Vagina (tissue), 2 donors: Measurements from ENCODE around the gene PPM1E. TPM values are rescaled to one million over a fixed set of nuclear protein-coding genes. Genes with fewer than 3 reads are reported as not detected.
"Not testable (repeated sequence)": the region's sequence is repeated elsewhere in the genome, so short reads cannot be mapped to it uniquely, and the experiment has no call there.

ENCODE experiments used
- DNase-seq, 2 donors: peaks; one replicate each; pipeline ENCODE4 v3.0.0-alpha.2; 2017; ENCODE audit errors: extremely low spot score in 2 of 2
- H3K27ac ChIP-seq: fragments of 200-600 bp; sonication (generic); one replicate; pipeline ENCODE4 v1.5.1; 2019
- H3K27me3 ChIP-seq: fragments of 200-600 bp; sonication (generic); one replicate; pipeline ENCODE4 v1.5.1; 2019
- H3K36me3 ChIP-seq, 2 donors: fragments of 200-600 bp; sonication (generic); one replicate each; pipeline ENCODE4 v1.5.1; 2017 to 2019
- H3K4me1 ChIP-seq: fragments of 200-600 bp; sonication (generic); one replicate; pipeline ENCODE4 v1.5.1; 2019
- H3K4me3 ChIP-seq, 2 donors: fragments of 200-600 bp; sonication (generic); 1 replicate in 1 of 2; 2 replicates in 1 of 2; pipeline ENCODE4 v1.5.1; 2016 to 2019
- H3K9me3 ChIP-seq: fragments of 200-600 bp; sonication (generic); one replicate; pipeline ENCODE4 v1.5.1; 2019
- CTCF ChIP-seq, 3 experiments: fragments of 450-650 bp in 2 of 3; fragments of 200-600 bp in 1 of 3; sonication (generic) in 1 of 3; IDR thresholded peaks; one replicate each; pipeline ENCODE4 v1.5.1; 2017 to 2019; ENCODE audit warnings: antibody characterized with exemption in 3 of 3, mild to moderate bottlenecking in 2 of 3, moderate library complexity in 2 of 3
- POLR2A ChIP-seq, 2 donors: fragments of 450-650 bp; IDR thresholded peaks; one replicate each; pipeline ENCODE4 v1.6.1; 2017; ENCODE audit warnings: antibody characterized with exemption in 2 of 2, mild to moderate bottlenecking in 2 of 2, moderate library complexity in 2 of 2
- POLR2AphosphoS5 ChIP-seq, 2 donors: sonication (generic); formaldehyde crosslinking; IDR thresholded peaks; one replicate each; pipeline ENCODE4 v1.9.0; 2017; ENCODE audit warnings: antibody characterized with exemption in 2 of 2, mild to moderate bottlenecking in 2 of 2, low read depth in 1 of 2; ENCODE audit not compliant: insufficient read depth in 1 of 2
- intact Hi-C: fragments of 100-400 bp; cut with DNase I; formaldehyde crosslinking; loops from one replicate; pipeline ENCODE4 v1.15.1; 2023
- total RNA-seq: library from RNA; depleted of rRNA; stranded (reverse); fragments of >200 nt; gene quantifications from one replicate; pipeline ENCODE4 v1.2.3, GENCODE V29; 2016

Gene PPM1E
- total RNA-seq, 1 donor from 2014 or later: 0.25 TPM

GRCh38 chr17:58837699-58838098, 82.0 kb downstream of the PPM1E start:
- intact Hi-C loops: no loop called here
- H3K4me3 ChIP-seq: no peak overlapping the region
- H3K4me1 ChIP-seq: no peaks in the 10 kb centered on the region
- no peaks in the 10 kb centered on the region for H3K9me3 ChIP-seq
- DNase-seq: no peak
- TF ChIP-seq POLR2A (IDR thresholded peaks at IDR 0.05) (no peak), POLR2AphosphoS5 (IDR thresholded peaks at IDR 0.05; ENCODE audit: insufficient read depth in 1 of 2, low read depth in 1 of 2) (no peak), CTCF (IDR thresholded peaks at IDR 0.05) (no peak)
- no peaks in the 10 kb centered on the region for H3K27me3 ChIP-seq
- H3K36me3 ChIP-seq: no peaks in the 10 kb centered on the region
- H3K27ac ChIP-seq: no peak overlapping the region

- Histone ChIP-seq H3K36me3 (no peaks in the 10 kb centered on the region), H3K4me3 (no peak overlapping the region), H3K4me1 (no peaks in the 10 kb centered on the region), H3K27me3 (no peaks in the 10 kb centered on the region), H3K27ac (no peak overlapping the region), H3K9me3 (no peaks in the 10 kb centered on the region)
- DNase-seq: no peak
- TF ChIP-seq POLR2AphosphoS5 (IDR thresholded peaks at IDR 0.05; ENCODE audit: insufficient read depth in 1 of 2, low read depth in 1 of 2): no peak
- no peak for TF ChIP-seq POLR2A (IDR thresholded peaks at IDR 0.05)
- TF ChIP-seq CTCF (IDR thresholded peaks at IDR 0.05): no peak
- intact Hi-C loops: no loop called here
Observed at GRCh38 chr17:58840820-58841612, 85.4 kb downstream of the PPM1E start.

DNA sequence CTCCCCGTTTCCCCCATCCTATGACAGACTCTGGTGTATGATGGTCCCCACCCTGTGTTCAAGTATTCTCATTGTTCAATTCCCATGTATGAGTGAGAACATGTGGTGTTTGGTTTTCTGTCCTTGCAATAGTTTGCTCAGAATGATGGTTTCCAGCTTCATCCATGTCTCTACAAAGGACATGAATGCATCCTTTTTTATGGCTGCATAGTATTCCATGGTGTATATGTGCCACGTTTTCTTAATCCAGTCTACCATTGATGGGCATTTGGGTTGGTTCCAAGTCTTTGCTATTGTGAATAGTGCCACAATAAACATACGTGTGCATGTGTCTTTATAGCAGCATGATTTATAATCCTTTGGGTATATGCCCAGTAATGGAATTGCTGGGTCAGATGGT, 90.8 kb downstream of the PPM1E start:
- H3K36me3 ChIP-seq, H3K27ac ChIP-seq, intact Hi-C loops, H3K9me3 ChIP-seq, H3K27me3 ChIP-seq, H3K4me1 ChIP-seq, H3K4me3 ChIP-seq, DNase-seq: not testable (repeated sequence)

- H3K27me3 ChIP-seq, H3K36me3 ChIP-seq, intact Hi-C loops, H3K27ac ChIP-seq, H3K4me1 ChIP-seq, H3K4me3 ChIP-seq, DNase-seq, H3K9me3 ChIP-seq: not testable (repeated sequence)
Observed at GRCh38 chr17:58850106-58850505, 94.5 kb downstream of the PPM1E start.

- no peak for TF ChIP-seq POLR2AphosphoS5 (IDR thresholded peaks at IDR 0.05; ENCODE audit: insufficient read depth in 1 of 2, low read depth in 1 of 2)
- TF ChIP-seq CTCF (IDR thresholded peaks at IDR 0.05): no peak
- TF ChIP-seq POLR2A (IDR thresholded peaks at IDR 0.05): no peak
- H3K27me3 ChIP-seq: no peaks in the 10 kb centered on the region
- no peak overlapping the region for H3K27ac ChIP-seq
- no peaks in the 10 kb centered on the region for H3K36me3 ChIP-seq
- no peak for DNase-seq
- H3K9me3 ChIP-seq: no peaks in the 10 kb centered on the region
- H3K4me3 ChIP-seq: no peak overlapping the region
- H3K4me1 ChIP-seq: no peaks in the 10 kb centered on the region
- intact Hi-C loops: no loop called here
Observed at GRCh38 chr17:58865301-58865700, 109.6 kb downstream of the PPM1E start.

DNA sequence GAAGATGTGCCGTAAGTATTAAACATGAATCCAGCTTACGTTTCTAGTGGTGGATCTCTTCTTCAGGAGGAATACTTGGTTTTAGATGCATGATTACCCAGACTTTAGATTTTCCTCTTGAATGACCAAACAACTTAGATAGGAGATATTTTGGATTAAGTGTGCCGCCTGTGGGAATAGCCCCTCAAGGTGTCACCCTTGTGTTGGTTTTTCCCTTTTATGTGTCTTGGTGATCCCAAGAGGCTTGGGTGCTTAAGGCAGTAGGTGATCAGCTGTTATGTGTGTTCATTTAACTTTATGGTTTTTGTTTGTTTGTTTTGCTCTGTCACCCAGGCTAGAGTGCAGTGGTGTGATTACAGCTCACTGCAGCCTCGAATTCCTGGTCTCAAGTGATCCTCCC, 115.1 kb downstream of the PPM1E start:
- Histone ChIP-seq H3K27me3 (no peaks in the 10 kb centered on the region), H3K4me3 (no peak overlapping the region), H3K9me3 (no peaks in the 10 kb centered on the region), H3K36me3 (no peaks in the 10 kb centered on the region), H3K27ac (no peak overlapping the region), H3K4me1 (no peaks in the 10 kb centered on the region)
- no peak for DNase-seq
- TF ChIP-seq POLR2A (IDR thresholded peaks at IDR 0.05) (no peak), CTCF (IDR thresholded peaks at IDR 0.05) (no peak), POLR2AphosphoS5 (IDR thresholded peaks at IDR 0.05; ENCODE audit: insufficient read depth in 1 of 2, low read depth in 1 of 2) (no peak)
- intact Hi-C loops: no loop called here
